Breast epithelium (tissue), 4 donors: ENCODE results near the gene SREK1. TPM values are rescaled to one million over a fixed set of nuclear protein-coding genes. Genes with fewer than 3 reads are reported as not detected.

Experiments
- DNase-seq, 2 donors: peaks; one replicate each; pipeline ENCODE4 v3.0.0-alpha.2; 2019; ENCODE audit warnings: low spot score in 2 of 2
- H3K27ac ChIP-seq, 2 donors: fragments of 200-600 bp; sonication (generic) in 1 of 2; one replicate each; pipeline ENCODE4 v1.5.1; 2016 to 2019; ENCODE audit warnings: mild to moderate bottlenecking in 1 of 2
- H3K27me3 ChIP-seq, 2 donors: fragments of 200-600 bp; sonication (generic) in 1 of 2; one replicate each; pipeline versions ENCODE4 v1.5.1 to v1.6.0; 2017 to 2019; ENCODE audit warnings: control low read depth in 1 of 2, mild to moderate bottlenecking in 1 of 2
- H3K36me3 ChIP-seq: fragments of 200-600 bp; one replicate; pipeline ENCODE4 v1.5.1; 2019
- H3K4me1 ChIP-seq, 2 donors: fragments of 200-600 bp; sonication (generic); one replicate each; pipeline ENCODE4 v1.5.1; 2016 to 2019; ENCODE audit warnings: control low read depth in 1 of 2
- H3K4me3 ChIP-seq, 3 donors: fragments of 200-600 bp; sonication (generic); 1 replicate in 2 of 3; 2 replicates in 1 of 3; pipeline ENCODE4 v1.5.1; 2016 to 2019; ENCODE audit warnings: mild to moderate bottlenecking in 3 of 3, moderate library complexity in 2 of 3
- H3K9me3 ChIP-seq, 2 donors: fragments of 200-600 bp; sonication (generic) in 1 of 2; one replicate each; pipeline ENCODE4 v1.5.1; 2016 to 2019; ENCODE audit warnings: control low read depth in 1 of 2
- CTCF ChIP-seq, 3 donors: fragments of 450-650 bp; IDR thresholded peaks; one replicate each; pipeline ENCODE4 v1.5.1; 2016 to 2017; ENCODE audit warnings: antibody characterized with exemption in 3 of 3, mild to moderate bottlenecking in 3 of 3, moderate library complexity in 3 of 3
- POLR2A ChIP-seq: fragments of 450-650 bp; IDR thresholded peaks from one replicate; pipeline ENCODE4 v1.6.1; 2016; ENCODE audit warnings: antibody characterized with exemption, mild to moderate bottlenecking, moderate library complexity
- POLR2AphosphoS5 ChIP-seq, 3 donors: sonication (generic); formaldehyde crosslinking; IDR thresholded peaks; one replicate each; pipeline ENCODE4 v1.6.1; 2017; ENCODE audit warnings: antibody characterized with exemption in 3 of 3
- intact Hi-C: fragments of 100-400 bp; cut with DNase I; formaldehyde crosslinking; loops from one replicate; pipeline ENCODE4 v1.15.1; 2023; ENCODE audit warnings: low total_unique reads
- total RNA-seq, 3 donors: library from RNA; depleted of rRNA; stranded (reverse); fragments of >200 nt; gene quantifications; one replicate each; pipeline ENCODE4 v1.1.0, GENCODE V29; 2016

The SREK1 gene
- total RNA-seq, 3 donors from 2014 or later = 91.2 to 170 (median 123) TPM

- Histone ChIP-seq H3K27ac (no peak overlapping the region), H3K36me3 (peaks cover 3% of the 10 kb centered on the region), H3K9me3 (no peaks in the 10 kb centered on the region), H3K4me3 (no peak overlapping the region), H3K27me3 (no peaks in the 10 kb centered on the region), H3K4me1 (no peaks in the 10 kb centered on the region)
- DNase-seq = no peak
- TF ChIP-seq CTCF (IDR thresholded peaks at IDR 0.05) (peak; percentile 34 to 49 (median 44)), POLR2AphosphoS5 (IDR thresholded peaks at IDR 0.05) (no peak), POLR2A (no peak)
- intact Hi-C loops = no loop called here
These were observed 27.5 kb downstream of the SREK1 start for GRCh38 chr5:66171349-66172344.

- Histone ChIP-seq H3K36me3 (peaks cover 3% of the 10 kb centered on the region), H3K27ac (no peak overlapping the region), H3K4me1 (no peaks in the 10 kb centered on the region), H3K27me3 (no peaks in the 10 kb centered on the region), H3K9me3 (no peaks in the 10 kb centered on the region), H3K4me3 (no peak overlapping the region)
- no peak for DNase-seq
- no peak for TF ChIP-seq CTCF (IDR thresholded peaks at IDR 0.05)
- no peak for TF ChIP-seq POLR2AphosphoS5 (IDR thresholded peaks at IDR 0.05)
- no peak for TF ChIP-seq POLR2A
- intact Hi-C loops = no loop called here
These were observed 30.2 kb downstream of the SREK1 start for GRCh38 chr5:66174338-66174737.

- H3K27me3 ChIP-seq = no peaks in the 10 kb centered on the region
- no peaks in the 10 kb centered on the region for H3K9me3 ChIP-seq
- H3K36me3 ChIP-seq = no peaks in the 10 kb centered on the region
- DNase-seq = no peak
- H3K27ac ChIP-seq = no peak overlapping the region
- H3K4me1 ChIP-seq = no peaks in the 10 kb centered on the region
- intact Hi-C loops = no loop called here
- TF ChIP-seq POLR2A = no peak
- no peak overlapping the region for H3K4me3 ChIP-seq
These were observed 34.7 kb downstream of the SREK1 start for GRCh38 chr5:66178799-66179198.

- Histone ChIP-seq H3K36me3 (no peaks in the 10 kb centered on the region), H3K27me3 (no peaks in the 10 kb centered on the region), H3K9me3 (no peaks in the 10 kb centered on the region), H3K4me3 (no peak overlapping the region), H3K27ac (no peak overlapping the region), H3K4me1 (no peaks in the 10 kb centered on the region)
- no peak for DNase-seq
- intact Hi-C loops = no loop called here
- TF ChIP-seq CTCF (IDR thresholded peaks at IDR 0.05) (no peak), POLR2A (no peak), POLR2AphosphoS5 (IDR thresholded peaks at IDR 0.05) (no peak)
These were observed 35.4 kb downstream of the SREK1 start for GRCh38 chr5:66179297-66180051.

- Histone ChIP-seq H3K4me1 (no peaks in the 10 kb centered on the region), H3K4me3 (no peak overlapping the region), H3K27me3 (no peaks in the 10 kb centered on the region), H3K9me3 (no peaks in the 10 kb centered on the region), H3K36me3 (no peaks in the 10 kb centered on the region), H3K27ac (no peak overlapping the region)
- intact Hi-C loops = no loop called here
- no peak for DNase-seq
- TF ChIP-seq CTCF (IDR thresholded peaks at IDR 0.05) (no peak), POLR2AphosphoS5 (IDR thresholded peaks at IDR 0.05) (no peak), POLR2A (no peak)
These were observed 36.4 kb downstream of the SREK1 start for GRCh38 chr5:66180282-66181155.
